H1 (cell line): ENCODE results near the gene NAV3. TPM values are rescaled to one million over a fixed set of nuclear protein-coding genes. Genes with fewer than 3 reads are reported as not detected.

ENCODE experiments used
- CTCF ChIA-PET: fragments of 300-600 bp; sonication (Branson Sonifier 250); formaldehyde crosslinking; loops from one replicate; lab custom pipeline; 2021; ENCODE audit not compliant: partially characterized antibody; lab: Charles Lee
- POLR2A ChIA-PET: fragments of 300-600 bp; sonication (Branson Sonifier 250); formaldehyde crosslinking; loops from one replicate; lab custom pipeline; 2021; ENCODE audit warnings: inconsistent platforms; ENCODE audit not compliant: partially characterized antibody; lab: Charles Lee
- DNase-seq, 2 experiments: peaks; one replicate each; pipeline versions ENCODE4 v3.0.0 to v3.0.0-alpha.2; 2010 to 2022; ENCODE audit warnings: low spot score in 2 of 2, low read depth in 1 of 2, mixed read lengths in 1 of 2
- FAIRE-seq: peaks from 2 replicates; lab custom pipeline; 2011; peaks lifted over from hg19 to GRCh38; lab: Jason Lieb, UNC
- H2AFZ ChIP-seq: 2 replicates; pipeline ENCODE4 v1.8.1; 2012; ENCODE audit warnings: low read length, inconsistent platforms
- H2AK5ac ChIP-seq: 2 replicates; pipeline ENCODE4 v1.6.1; 2013; ENCODE audit warnings: low read depth, low read length
- H2BK120ac ChIP-seq: replicated peaks from 2 replicates; pipeline ENCODE3; 2013; ENCODE audit warnings: low read depth, low read length, inconsistent platforms
- H2BK12ac ChIP-seq: 2 replicates; pipeline ENCODE4 v1.6.1; 2013; ENCODE audit warnings: low read depth, low read length
- H2BK15ac ChIP-seq: 2 replicates; pipeline ENCODE4 v1.6.1; 2013; ENCODE audit warnings: low read length
- H2BK20ac ChIP-seq: 2 replicates; pipeline ENCODE4 v1.6.1; 2013; ENCODE audit warnings: low read length
- H2BK5ac ChIP-seq: 2 replicates; pipeline ENCODE4 v1.6.1; 2013; ENCODE audit warnings: low read depth, low read length
- H3K14ac ChIP-seq: 2 replicates; pipeline ENCODE4 v1.6.1; 2013; ENCODE audit warnings: inconsistent platforms; ENCODE audit not compliant: insufficient read length
- H3K18ac ChIP-seq: 2 replicates; pipeline ENCODE4 v1.6.1; 2013; ENCODE audit warnings: low read length; ENCODE audit errors: extremely low read depth
- H3K23ac ChIP-seq: 2 replicates; pipeline ENCODE4 v1.6.1; 2013; ENCODE audit warnings: inconsistent platforms; ENCODE audit not compliant: insufficient read length
- H3K23me2 ChIP-seq: 2 replicates; pipeline ENCODE4 v1.6.1; 2013; ENCODE audit warnings: low read depth, low read length
- H3K27ac ChIP-seq: 2 replicates; pipeline ENCODE4 v1.6.1; 2011; ENCODE audit warnings: low read depth, low read length, inconsistent platforms
- H3K27me3 ChIP-seq, 4 experiments: replicated peaks in 1 of 4; 1 replicate in 1 of 4; 2 replicates in 3 of 4; pipeline versions ENCODE4 v1.6.1 to v1.8.1; 2011 to 2013; ENCODE audit warnings: low read length in 3 of 4, mild to moderate bottlenecking in 3 of 4, inconsistent platforms in 2 of 4, mixed read lengths in 2 of 4, moderate library complexity in 1 of 4; ENCODE audit not compliant: control insufficient read depth in 3 of 4, insufficient read depth in 3 of 4; ENCODE audit errors: extremely low read depth in 1 of 4
- H3K36me3 ChIP-seq, 4 experiments: 2 replicates each; pipeline versions ENCODE4 v1.6.1 to v1.8.1; 2011 to 2013; ENCODE audit warnings: mild to moderate bottlenecking in 4 of 4, low read length in 3 of 4, moderate library complexity in 2 of 4, control low read depth in 1 of 4, inconsistent platforms in 1 of 4; ENCODE audit not compliant: insufficient read depth in 4 of 4, control insufficient read depth in 2 of 4
- H3K4ac ChIP-seq: replicated peaks from 2 replicates; pipeline ENCODE3; 2013; ENCODE audit warnings: low read length, low read depth, mixed read lengths, inconsistent platforms; ENCODE audit not compliant: insufficient read length
- H3K4me1 ChIP-seq, 4 experiments: replicated peaks in 1 of 4; 1 replicate in 1 of 4; 2 replicates in 3 of 4; pipeline versions ENCODE4 v1.6.1 to v1.8.1; 2011 to 2013; ENCODE audit warnings: low read length in 3 of 4, inconsistent platforms in 2 of 4, mixed read lengths in 1 of 4; ENCODE audit not compliant: insufficient read depth in 4 of 4, control insufficient read depth in 3 of 4
- H3K4me2 ChIP-seq, 2 experiments: 2 replicates each; pipeline versions ENCODE4 v1.6.1 to v1.8.1; 2011 to 2013; ENCODE audit warnings: low read depth in 2 of 2, low read length in 2 of 2, control low read depth in 1 of 2, inconsistent platforms in 1 of 2, mild to moderate bottlenecking in 1 of 2; ENCODE audit not compliant: insufficient read depth in 1 of 2
- H3K4me3 ChIP-seq, 4 experiments: fragments of 200-600, 300-600 bp in 1 of 4; sonication (generic), shearing (Covaris generic), sonication (Bioruptor Twin) in 1 of 4; 2 replicates each; pipeline versions ENCODE4 v1.5.1 to v1.8.1; 2011 to 2016; ENCODE audit warnings: low read length in 4 of 4, low read depth in 3 of 4, control low read depth in 2 of 4, inconsistent platforms in 2 of 4, mild to moderate bottlenecking in 2 of 4, mixed read lengths in 1 of 4, moderate library complexity in 1 of 4; ENCODE audit not compliant: insufficient read depth in 2 of 4; ENCODE audit errors: extremely low read depth in 1 of 4
- H3K56ac ChIP-seq: replicated peaks from 2 replicates; pipeline ENCODE3; 2013; ENCODE audit warnings: low read depth, mild to moderate bottlenecking, mixed read lengths, low read length, inconsistent platforms; ENCODE audit not compliant: insufficient read length
- H3K79me1 ChIP-seq: 2 replicates; pipeline ENCODE4 v1.6.1; 2013; ENCODE audit warnings: low read depth, low read length, control low read depth
- H3K79me2 ChIP-seq, 2 experiments: 2 replicates each; pipeline versions ENCODE4 v1.6.1 to v1.8.1; 2012 to 2013; ENCODE audit warnings: low read length in 2 of 2, mild to moderate bottlenecking in 2 of 2, inconsistent platforms in 1 of 2; ENCODE audit not compliant: insufficient read depth in 2 of 2, control insufficient read depth in 1 of 2
- H3K9ac ChIP-seq, 4 experiments: replicated peaks in 1 of 4; 1 replicate in 1 of 4; 2 replicates in 3 of 4; pipeline versions ENCODE4 v1.6.1 to v1.8.1; 2011 to 2013; ENCODE audit warnings: low read depth in 3 of 4, low read length in 3 of 4, control low read depth in 2 of 4, mild to moderate bottlenecking in 2 of 4, moderate library complexity in 2 of 4, inconsistent platforms in 1 of 4; ENCODE audit errors: extremely low read depth in 1 of 4
- H3K9me3 ChIP-seq, 2 experiments: 2 replicates each; pipeline versions ENCODE4 v1.6.1 to v1.8.1; 2012 to 2013; ENCODE audit warnings: mild to moderate bottlenecking in 2 of 2, moderate library complexity in 2 of 2, control low read depth in 1 of 2, inconsistent platforms in 1 of 2, low read depth in 1 of 2, low read length in 1 of 2, mixed read lengths in 1 of 2; ENCODE audit not compliant: insufficient read depth in 2 of 2
- H4K20me1 ChIP-seq, 2 experiments: replicated peaks in 1 of 2; 2 replicates each; pipeline versions ENCODE3 to v1.8.1; 2011 to 2013; ENCODE audit warnings: inconsistent platforms in 2 of 2, low read length in 2 of 2, mild to moderate bottlenecking in 1 of 2; ENCODE audit not compliant: insufficient read depth in 2 of 2, control insufficient read depth in 1 of 2
- H4K5ac ChIP-seq: 2 replicates; pipeline ENCODE4 v1.6.1; 2013; ENCODE audit warnings: low read length, low read depth, mixed read lengths, inconsistent platforms; ENCODE audit not compliant: insufficient read length
- H4K8ac ChIP-seq: 2 replicates; pipeline ENCODE4 v1.8.0; 2013; ENCODE audit warnings: mild to moderate bottlenecking, moderate library complexity, low read length, inconsistent platforms; ENCODE audit not compliant: insufficient read depth; ENCODE audit errors: extremely low read depth
- H4K91ac ChIP-seq: replicated peaks from 2 replicates; pipeline ENCODE3; 2013; ENCODE audit warnings: low read length, mixed read lengths, inconsistent platforms; ENCODE audit not compliant: insufficient read length
- ASH2L ChIP-seq: fragments of 200-600, 300-600 bp; sonication (generic); IDR thresholded peaks from one replicate; pipeline ENCODE4 v1.7.1; 2017; ENCODE audit warnings: low read length
- BRCA1 ChIP-seq: IDR thresholded peaks from 2 replicates; pipeline ENCODE4 v1.6.1; 2012; ENCODE audit warnings: low read depth, low read length, improper control_type of control experiment
- CBX5 ChIP-seq: fragments of 300-800, 300-1000 bp; sonication (generic); IDR thresholded peaks from 2 replicates; pipeline ENCODE4 v1.7.1; 2016; ENCODE audit warnings: antibody characterized with exemption, low read length, low read depth
- CHD1 ChIP-seq: IDR thresholded peaks from 2 replicates; pipeline ENCODE4 v1.6.1; 2012; ENCODE audit warnings: low read depth, low read length, improper control_type of control experiment
- EGR1 ChIP-seq: IDR thresholded peaks from 2 replicates; pipeline ENCODE4 v1.6.1; 2011; ENCODE audit warnings: low read depth, low read length, borderline replicate concordance
- KDM4A ChIP-seq: IDR thresholded peaks from one replicate; pipeline ENCODE4 v1.7.1; 2012; ENCODE audit warnings: low read depth, mild to moderate bottlenecking, moderate library complexity, low read length, inconsistent platforms; ENCODE audit not compliant: severe bottlenecking
- KDM5A ChIP-seq: fragments of 200-600 bp; IDR thresholded peaks from 2 replicates; pipeline ENCODE4 v1.7.1; 2012; ENCODE audit warnings: mild to moderate bottlenecking, low read length, inconsistent platforms, mixed read lengths
- POLR2AphosphoS5 ChIP-seq: IDR thresholded peaks from 2 replicates; pipeline ENCODE4 v1.6.1; 2011; ENCODE audit warnings: low read depth, low read length
- TBP ChIP-seq: IDR thresholded peaks from 2 replicates; pipeline ENCODE4 v1.6.1; 2011; ENCODE audit warnings: low read depth, low read length, improper control_type of control experiment
- WGBS, 2 experiments: shearing (Covaris generic) in 1 of 2; methylation state at CpG; one replicate each; pipeline versions ENCODE4 v1.1.6 to v1.1.7; 2013 to 2015; ENCODE audit warnings: low lambda C conversion rate in 2 of 2, mixed read lengths in 2 of 2, inconsistent platforms in 1 of 2, low coverage in 1 of 2, missing lambda C conversion rate in 1 of 2; ENCODE audit not compliant: insufficient replicate concordance in 2 of 2, insufficient coverage in 1 of 2, insufficient read length in 1 of 2; ENCODE audit errors: extremely low coverage in 1 of 2, missing lambda C conversion rate in 1 of 2; 5-methylcytosine and 5-hydroxymethylcytosine counted together
- polyA plus RNA-seq, 7 experiments: library from polyadenylated mRNA; depleted of rRNA in 3 of 7; stranded (reverse) in 5 of 7; unstranded in 2 of 7; fragments of >200 nt in 5 of 7; fragments of 200-250 nt in 2 of 7; gene quantifications; 1 replicate in 5 of 7; 2 replicates in 1 of 7; 4 replicates in 1 of 7; pipeline versions ENCODE4 v1.2.1 to v1.2.3, GENCODE V29; 2011 to 2013; ENCODE audit warnings: missing spikeins in 2 of 7, mixed read lengths in 2 of 7
- total RNA-seq: library from RNA; stranded (reverse); fragmentation: NEBNext Ultra II Directional; extraction: Animal tissue kit (Norgen Biotek cat#: 25700); gene quantifications from 2 replicates; pipeline ENCODE4 v1.2.1, GENCODE V29; 2021

NAV3 gene
- total and polyA plus RNA-seq, 2 of the 8 experiments (the other 6 are each of a cell fraction or from before 2014, with no cell fraction given) = 0.47 to 5.0 TPM

DNA sequence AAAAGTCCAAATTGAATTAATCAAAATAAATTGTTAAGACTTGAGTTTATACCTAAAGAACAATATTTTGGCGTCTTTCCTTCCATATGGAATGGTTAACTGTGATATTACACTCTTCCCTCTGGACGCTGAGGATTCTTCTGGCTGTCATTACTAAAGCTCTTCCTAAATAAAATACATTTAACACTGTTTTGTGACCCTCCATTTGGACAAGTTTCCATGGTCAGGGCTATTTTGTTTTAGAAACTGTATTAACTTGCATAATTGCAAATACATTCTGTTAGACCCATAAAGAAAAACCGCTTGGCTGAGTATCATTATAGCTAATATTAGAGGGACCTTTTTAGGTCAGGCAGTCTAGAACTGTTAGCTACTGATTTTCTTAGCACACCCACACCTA is 87.4 kb downstream of the NAV3 start:
- H3K4me1 ChIP-seq = no peaks in the 10 kb centered on the region
- no peak overlapping the region for H3K9ac ChIP-seq
- H3K9me3 ChIP-seq = no peaks in the 10 kb centered on the region
- H4K5ac ChIP-seq = no peak overlapping the region
- no peak overlapping the region for H2BK12ac ChIP-seq
- no peak overlapping the region for H3K18ac ChIP-seq
- no peak overlapping the region for H2BK15ac ChIP-seq
- H4K20me1 ChIP-seq = no peaks in the 10 kb centered on the region
- H3K27me3 ChIP-seq = no peaks in the 10 kb centered on the region
- DNase-seq (no peak), FAIRE-seq (no peak)
- H3K79me1 ChIP-seq = no peaks in the 10 kb centered on the region
- H4K91ac ChIP-seq = no peak overlapping the region
- H3K79me2 ChIP-seq = no peaks in the 10 kb centered on the region
- H3K4me3 ChIP-seq = no peak overlapping the region
- no peak overlapping the region for H3K56ac ChIP-seq
- no peaks in the 10 kb centered on the region for H3K36me3 ChIP-seq
- H4K8ac ChIP-seq = no peak overlapping the region
- H2BK5ac ChIP-seq = no peak overlapping the region
- no peak overlapping the region for H2BK20ac ChIP-seq
- no peak overlapping the region for H3K14ac ChIP-seq
- no peak overlapping the region for H3K4ac ChIP-seq
- ChIA-PET CTCF (interaction anchor here (0.7 to 1.9 kb wide), 3 partner anchors 10 to 197 kb away, joined by 3 to 13 read pairs (median 3); no protein-coding TSS in a partner anchor), POLR2A (no interaction called here)
- no peaks in the 10 kb centered on the region for H3K23me2 ChIP-seq
- no peak overlapping the region for H3K4me2 ChIP-seq
- H2AFZ ChIP-seq = no peak overlapping the region
- no peak overlapping the region for H2BK120ac ChIP-seq
- H2AK5ac ChIP-seq = no peak overlapping the region
- WGBS, 2 experiments = 80% methylated on average over 3 of the region's 3 CpGs; no CpG with 5 or more reads in 1 of the 2 experiments
- no peak overlapping the region for H3K23ac ChIP-seq
- no peak overlapping the region for H3K27ac ChIP-seq
- no peak for TF ChIP-seq CBX5
- TF ChIP-seq KDM5A = no peak
- TF ChIP-seq ASH2L = no peak
- TF ChIP-seq KDM4A = no peak
- TF ChIP-seq TBP = no peak
- TF ChIP-seq EGR1 = no peak
- TF ChIP-seq POLR2AphosphoS5 = no peak
- TF ChIP-seq CHD1 = no peak
- TF ChIP-seq BRCA1 = no peak
